ENCODE measurements around the gene DDX31.
A peak's percentile ranks its signal among the peaks of the same experiment; 100 is the strongest.
"Not testable (repeated sequence)": the region's sequence is repeated elsewhere in the genome, so short reads cannot be mapped to it uniquely, and the experiment has no call there.

Gene DDX31

DNA sequence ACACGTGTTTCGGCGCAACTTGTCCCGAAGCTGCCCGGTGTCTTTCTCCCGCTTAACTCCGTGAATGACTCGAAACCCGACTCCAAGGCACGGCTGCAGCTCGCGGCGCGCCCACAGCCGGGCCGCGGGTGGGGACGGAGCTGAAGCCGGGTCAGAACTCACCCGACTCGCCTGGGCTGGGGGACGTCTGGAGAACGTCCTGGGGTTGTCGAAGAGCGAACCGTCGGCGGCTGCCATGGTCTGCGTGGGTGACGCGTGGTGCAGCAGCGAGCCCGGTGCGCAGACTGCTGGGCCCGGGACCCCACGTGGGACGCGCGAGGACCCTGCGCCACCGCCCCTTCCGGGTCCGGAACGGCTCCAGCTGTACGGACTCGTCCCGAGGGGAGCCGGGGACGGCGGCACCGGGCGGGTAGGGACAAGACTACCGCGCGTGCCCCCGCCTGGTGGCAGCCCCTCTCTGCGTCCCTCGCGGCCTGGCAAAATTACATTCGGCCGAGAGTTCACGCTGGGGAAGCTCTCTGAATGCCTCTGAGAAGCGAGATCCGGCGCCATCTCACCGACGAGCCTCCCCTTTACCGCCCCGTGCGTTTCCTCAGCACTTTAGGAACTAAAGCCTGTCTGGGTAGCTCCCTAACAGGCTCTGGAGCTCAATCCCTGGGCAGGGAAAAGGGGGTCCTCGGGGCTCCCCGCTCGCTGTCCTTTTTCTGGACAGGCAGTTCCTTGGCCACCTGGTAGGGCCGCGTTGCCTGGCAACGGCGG, at the start of gene DDX31:
Gene DDX31 (minus strand): TSS at position 286 of the 759 bp plus-strand sequence. CDS start 49 bp downstream, at position 237.
- DNase-seq = peak; percentile 94

DNA sequence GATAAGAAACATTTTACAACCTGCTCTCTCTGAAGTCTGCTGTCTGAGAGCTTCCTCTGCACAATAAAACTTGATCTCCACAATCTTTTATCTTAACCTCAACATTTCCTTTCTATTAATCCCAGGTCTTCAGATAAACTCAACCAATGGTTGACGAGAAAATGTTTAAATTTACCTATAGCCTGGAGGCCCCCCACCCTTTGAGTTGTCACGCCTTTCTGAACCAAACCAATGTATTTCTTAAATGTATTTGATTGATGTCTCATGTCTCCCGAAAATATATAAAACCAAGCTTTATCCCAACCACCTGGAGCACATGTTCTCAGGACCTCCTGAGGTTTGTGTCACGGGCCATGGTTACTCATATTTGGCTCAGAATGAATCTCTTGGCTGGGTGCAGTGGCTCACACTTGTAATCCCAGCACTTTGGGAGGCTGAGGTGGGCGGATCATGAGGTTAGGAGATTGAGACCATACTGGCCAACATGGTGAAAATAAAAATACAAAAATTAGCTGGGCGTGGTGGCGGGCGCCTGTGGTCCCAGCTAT, 48.7 kb upstream of the DDX31 start:
- DNase-seq = not testable (repeated sequence)

DNA sequence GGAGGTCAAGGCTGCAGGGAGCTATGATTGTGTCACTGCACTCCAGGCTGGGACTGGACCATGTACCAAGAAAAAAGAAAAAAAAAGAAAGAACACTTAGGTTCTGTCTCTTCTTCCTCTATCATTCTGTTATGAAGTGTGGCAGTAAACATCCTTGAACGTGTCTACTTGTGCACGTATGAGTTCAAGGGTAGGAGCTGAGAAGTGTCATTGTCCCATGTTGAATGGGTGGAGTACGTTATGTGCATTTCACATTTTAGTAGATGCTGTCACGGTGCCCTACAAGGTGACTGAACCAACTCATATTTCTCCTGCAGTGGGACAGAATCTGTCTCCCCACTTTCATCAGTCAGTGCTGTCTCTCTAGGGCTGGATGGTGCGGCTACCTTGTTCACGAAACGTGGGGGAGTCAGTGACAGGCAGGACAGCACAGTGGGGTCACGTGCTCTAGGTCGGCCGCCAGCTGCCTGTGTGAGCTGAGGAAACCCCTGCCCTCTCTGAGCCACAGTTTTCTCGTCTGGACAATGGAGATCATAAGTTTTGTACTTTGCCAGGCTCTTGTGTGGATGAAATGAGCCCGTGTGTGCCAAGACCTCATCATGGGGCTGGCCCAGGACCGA, 47.7 kb upstream of the DDX31 start:
- no peak for DNase-seq

DNA sequence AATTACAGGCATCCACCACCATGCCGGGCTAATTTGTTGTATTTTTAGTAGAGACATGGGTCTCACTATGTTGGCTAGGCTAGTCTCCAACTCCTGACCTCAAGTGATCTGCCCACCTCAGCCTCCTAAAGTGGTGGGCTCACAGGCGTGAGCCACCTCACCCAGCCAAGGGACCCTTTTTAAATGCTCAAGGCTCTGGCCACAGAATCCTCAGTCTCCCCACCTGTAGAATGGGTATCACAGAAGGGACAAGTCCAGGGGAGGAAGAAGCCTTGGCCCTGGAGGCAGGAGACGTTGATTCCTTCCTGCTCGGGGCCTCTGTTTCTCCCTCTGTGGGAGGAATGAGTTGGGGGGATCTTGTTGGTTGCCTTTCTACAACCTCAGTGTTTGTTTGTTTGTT, 46.2 kb upstream of the DDX31 start:
- no peak for DNase-seq

DNA sequence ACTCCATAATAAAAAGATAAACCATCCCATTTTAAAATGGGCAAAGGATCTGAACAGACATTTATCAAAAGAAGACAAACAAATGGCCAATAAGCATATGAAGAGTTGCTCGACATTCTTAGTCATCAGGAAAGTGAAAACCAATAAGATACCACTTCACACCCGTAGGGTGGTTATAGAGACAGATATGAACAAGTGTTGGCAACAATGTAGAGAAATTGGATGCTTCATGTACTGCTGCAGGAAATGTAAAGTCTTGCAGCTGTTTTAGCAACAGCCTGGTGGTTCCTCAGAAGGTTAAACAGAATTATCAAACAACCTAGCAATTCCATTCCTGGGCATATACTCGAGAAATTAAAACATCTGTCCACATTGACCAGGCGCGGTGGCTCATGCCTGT, 43.0 kb upstream of the DDX31 start:
- DNase-seq = no peak

DNA sequence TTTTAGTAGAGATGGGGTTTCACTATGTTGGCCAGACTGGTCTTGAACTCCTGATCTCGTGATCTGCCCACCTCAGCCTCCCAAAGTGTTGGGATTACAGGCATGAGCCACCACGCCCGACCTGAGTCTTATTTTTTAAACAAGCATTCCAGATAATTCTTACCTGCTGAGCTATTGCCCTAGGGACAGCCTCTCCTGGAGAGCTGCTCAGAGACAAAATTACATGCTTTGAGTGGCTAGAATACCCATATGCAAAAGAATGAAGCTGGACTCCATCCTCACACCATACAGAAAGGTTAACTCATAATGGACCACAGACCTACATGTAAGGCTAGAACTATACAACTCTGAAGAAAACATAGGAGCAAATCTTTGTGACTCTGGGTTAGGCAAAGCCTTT, 42.1 kb upstream of the DDX31 start:
- no peak for DNase-seq

DNA sequence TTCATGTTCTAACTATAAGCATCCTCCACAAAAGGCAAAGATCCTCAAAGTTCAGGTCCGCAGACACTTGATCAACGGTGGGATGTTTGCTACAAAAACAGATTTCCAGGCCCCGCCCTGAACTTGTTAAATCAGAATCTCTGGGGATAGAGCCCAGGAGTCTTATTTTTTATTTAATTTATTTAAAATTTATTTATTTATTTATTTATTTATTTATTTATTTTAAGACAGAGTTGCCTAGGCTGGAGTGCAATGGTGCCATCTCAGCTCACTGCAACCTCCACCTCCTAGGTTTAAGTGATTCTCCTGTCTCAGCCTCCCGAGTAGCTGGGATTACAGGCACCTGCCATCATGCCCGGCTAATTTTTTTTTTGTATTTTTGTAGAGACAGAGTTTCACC, 41.4 kb upstream of the DDX31 start:
- not testable (repeated sequence) for DNase-seq

DNA sequence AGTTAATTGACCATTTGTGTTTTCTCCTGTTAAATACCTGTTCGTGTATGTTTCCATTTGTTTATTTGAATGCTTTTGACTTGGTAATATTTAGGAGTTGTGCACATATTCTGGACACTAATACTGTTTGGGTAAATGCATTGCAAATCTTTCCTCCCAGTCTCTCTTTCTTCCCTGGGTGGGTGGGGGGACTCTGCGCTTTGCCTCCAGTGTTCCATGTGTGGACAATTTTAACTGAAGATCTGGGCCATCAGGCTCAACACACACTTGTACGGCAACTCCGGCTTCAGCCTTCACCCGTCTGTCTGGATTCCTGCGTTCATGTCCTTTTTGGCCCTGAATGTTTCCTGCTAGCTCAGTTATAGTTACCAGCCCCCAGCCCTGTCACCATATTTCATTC, 40.5 kb upstream of the DDX31 start:
- no peak for DNase-seq

DNA sequence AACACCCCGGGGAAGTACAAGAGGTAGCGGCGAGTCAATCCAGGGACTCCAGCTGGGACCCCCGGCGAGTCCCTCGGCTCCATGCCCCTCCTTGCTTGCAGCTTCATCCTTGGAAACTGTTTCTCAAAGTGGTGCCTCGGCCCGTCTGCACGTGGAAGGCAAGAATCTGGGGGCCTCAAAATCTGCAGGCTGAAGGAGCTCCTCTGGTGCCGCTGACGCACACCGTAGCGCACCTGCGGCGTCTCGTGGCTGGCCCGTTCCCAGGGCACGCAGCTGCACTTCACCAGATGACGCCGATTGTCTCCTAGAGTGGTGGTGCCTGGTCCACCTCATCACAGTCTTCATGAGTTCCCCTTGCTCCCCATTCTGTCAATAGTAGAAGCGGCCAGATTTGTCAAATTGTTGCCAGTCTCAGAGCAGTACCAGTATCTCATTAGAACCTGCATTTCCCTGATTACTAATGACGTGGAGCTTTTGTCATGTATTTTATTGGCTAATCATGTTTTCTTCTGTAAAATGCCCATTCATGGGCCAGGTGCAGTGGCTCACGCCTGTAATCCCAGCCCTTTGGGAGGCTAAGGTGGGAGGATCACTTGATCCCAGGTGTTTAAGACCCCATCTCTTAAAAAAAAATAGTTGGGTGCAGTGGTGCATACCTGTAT, 39.1 kb upstream of the DDX31 start:
- peak; percentile 64 for DNase-seq

DNA sequence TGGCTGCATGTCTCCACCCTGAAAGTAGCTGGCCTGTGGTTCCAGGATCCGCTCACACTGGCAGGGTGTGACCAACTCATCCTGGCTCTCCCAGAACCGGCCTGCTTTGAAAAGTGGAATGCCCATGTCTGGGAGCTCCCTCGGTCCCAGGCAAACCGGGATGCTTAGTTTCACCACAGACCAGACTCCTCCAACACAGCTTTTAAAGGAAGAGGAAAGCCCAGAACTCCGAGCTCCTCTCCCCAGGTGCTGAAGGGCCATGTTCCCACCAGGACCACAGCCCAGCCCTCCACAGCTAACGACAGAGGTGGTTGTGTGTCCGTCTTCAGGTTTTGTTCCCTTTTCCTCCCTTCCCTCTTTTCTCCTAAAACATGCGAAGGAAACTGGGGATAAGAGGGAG, 38.5 kb upstream of the DDX31 start:
- DNase-seq = no peak

DNA sequence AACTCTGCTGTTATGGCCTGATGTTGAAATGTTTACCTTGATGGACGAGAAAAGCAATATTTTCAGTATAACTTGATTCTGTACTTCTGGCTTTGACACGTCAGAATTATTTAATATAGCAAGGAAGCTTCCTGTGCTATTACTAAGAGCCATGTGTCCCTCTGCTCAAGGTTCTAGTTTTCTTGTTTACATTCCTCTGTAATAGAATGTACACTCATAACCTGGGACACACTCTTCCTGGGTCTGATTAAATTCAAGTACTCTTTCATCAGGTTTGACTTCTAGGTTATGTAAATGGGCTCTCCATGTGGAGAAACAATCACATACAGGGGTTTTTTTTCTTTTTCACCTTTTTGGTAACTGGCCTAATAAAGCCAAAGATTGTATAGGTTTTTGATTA, 33.6 kb upstream of the DDX31 start:
- no peak for DNase-seq

DNA sequence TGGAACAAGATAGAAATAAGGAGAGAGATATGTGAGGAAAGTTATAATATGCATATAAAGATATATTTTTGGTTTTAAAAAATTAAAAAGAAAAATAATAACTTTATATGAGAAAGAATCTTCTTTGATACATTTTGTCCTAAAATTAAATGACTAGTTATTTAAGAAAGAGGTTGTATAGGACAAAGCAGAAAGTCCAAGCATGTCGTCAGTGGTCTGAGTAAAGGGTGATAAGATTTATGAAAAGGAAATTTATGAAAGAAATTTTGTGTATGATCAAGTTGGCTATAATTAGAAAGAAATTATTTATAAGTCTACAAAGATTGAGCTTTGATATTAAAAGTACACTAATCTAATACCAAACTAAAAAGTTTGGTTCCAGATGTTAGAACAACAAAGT, 32.5 kb upstream of the DDX31 start:
- no peak for DNase-seq

DNA sequence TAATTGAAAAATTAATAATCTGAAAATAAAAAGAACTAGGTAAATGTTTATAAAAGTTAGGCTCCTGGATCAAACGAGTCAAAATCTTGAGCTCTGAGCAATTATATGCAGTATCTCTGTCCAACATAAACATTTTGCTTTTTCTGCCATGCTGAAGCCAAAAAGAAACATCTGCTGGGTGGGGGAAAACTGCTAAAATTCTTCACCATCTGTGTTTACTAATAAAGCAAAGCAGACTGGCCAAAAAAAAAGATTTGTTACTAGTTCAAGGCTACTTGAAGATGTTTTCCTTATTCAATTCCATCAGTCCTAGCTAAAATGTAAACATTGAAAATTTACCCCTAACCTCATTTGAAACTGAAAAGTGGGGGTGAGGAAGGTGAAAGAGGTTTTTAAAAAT, 30.2 kb upstream of the DDX31 start:
- no peak for DNase-seq

DNA sequence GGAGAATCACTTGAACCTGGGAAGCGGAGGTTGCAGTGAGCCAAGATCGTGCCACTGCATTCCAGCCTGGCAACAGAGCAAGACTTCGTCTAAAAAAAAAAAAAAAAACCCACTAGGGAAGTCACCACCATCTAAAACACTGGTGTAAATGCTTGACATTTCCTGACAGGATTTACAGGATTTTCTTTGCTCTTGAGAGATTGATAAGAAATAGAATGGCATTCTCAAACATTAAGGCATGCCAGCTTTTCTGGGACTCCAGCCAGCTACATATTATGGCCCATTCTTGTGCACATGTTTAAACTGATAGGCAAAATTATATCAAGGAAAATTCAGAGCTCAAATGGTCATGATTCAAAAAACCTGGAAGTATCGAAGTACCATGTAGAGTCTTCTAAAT, 29.2 kb upstream of the DDX31 start:
- DNase-seq = no peak

DNA sequence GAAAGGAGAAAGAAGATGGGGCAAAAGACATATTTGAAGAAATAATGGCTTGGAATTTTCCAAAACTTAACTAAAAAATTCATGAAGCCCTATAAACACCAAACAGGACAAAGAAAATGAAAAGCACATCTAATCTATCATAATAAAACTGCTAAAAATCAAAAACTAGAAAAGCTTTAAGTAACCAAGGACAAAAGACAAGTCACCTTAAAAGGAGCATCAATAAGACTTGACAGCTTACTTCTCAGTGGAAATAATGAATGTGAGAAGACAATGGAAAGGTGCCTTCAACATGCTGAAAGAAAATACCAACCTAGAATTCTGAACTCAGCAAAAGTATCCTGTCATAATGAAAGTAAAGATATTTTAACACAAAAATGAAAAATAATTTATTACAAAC, 27.4 kb upstream of the DDX31 start:
- no peak for DNase-seq

DNA sequence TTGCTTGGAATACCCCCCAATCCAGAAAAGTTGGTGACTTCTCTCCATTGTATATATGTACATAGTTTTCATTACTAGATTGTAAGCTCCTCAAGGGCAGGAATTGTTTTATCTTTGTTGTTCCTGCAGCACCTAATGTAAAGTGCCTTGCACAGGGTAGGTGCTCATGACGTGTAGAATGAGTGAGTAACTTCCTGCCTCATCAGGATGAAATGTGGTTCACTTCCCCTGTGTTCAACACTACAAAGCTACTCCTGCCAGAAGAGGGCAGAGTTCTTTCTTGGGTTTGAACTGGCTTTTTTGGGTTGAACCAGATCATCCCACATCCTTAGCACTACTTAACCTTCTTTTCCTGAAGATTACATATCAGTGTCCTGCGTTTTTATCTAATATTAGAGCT, 24.4 kb upstream of the DDX31 start:
- peak; percentile 32 for DNase-seq

DNA sequence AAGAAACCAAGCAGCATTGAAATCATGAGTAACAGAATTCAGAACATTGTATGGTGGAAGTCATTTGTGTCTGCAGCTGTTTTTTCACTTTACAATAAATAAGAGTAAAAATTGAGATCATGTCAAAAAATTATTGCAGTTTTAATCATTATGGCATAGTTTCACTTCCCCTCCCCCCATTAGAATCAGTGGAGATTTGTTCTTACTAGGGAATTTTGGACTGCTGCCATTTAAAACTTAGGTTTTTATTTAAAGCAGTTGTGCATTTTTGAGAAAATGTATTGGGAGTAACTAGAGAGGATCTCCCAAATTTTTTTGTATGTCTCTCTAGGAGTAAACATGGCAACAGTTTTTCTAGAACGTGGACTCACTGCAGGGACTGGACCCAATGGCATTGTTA, 20.9 kb upstream of the DDX31 start:
- DNase-seq = no peak

DNA sequence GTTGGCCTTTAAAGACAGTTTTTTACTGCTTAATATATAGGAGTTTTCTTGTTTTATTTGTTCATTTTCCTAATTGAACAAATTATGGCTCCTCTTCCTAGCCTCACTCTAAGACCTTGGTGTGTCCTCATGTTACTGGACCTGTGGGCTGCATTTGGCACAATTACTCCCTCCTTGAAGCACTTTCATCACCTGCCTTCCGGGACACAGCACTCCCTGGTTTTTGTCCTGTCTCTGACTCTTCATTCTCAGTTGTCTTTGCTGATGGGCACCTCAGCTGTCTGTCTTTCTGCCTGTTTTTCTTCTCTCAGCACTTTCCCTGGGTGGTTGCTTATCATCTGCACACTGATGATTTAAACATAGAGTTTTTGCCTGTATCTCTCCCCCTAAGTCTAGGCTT, 14.1 kb upstream of the DDX31 start:
- DNase-seq = no peak

DNA sequence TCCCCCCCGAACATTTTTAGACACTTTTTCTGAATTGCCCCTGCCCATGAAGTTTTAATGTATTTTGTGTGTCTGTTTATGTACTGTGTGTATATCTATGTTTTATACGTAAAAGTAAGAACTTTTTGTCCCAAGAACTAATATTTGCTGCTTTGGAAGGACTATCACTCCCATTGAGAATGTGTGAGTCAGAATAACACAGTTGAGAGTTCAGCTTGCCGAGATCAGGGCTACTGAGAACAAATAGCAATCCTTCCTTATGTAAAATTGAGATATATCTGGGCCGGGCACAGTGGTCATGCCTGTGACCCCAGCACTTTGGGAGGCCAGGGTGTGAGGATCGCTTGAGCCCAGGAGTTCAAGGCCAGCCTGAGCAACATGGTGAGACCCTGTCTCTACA, 11.8 kb upstream of the DDX31 start:
- no peak for DNase-seq

DNA sequence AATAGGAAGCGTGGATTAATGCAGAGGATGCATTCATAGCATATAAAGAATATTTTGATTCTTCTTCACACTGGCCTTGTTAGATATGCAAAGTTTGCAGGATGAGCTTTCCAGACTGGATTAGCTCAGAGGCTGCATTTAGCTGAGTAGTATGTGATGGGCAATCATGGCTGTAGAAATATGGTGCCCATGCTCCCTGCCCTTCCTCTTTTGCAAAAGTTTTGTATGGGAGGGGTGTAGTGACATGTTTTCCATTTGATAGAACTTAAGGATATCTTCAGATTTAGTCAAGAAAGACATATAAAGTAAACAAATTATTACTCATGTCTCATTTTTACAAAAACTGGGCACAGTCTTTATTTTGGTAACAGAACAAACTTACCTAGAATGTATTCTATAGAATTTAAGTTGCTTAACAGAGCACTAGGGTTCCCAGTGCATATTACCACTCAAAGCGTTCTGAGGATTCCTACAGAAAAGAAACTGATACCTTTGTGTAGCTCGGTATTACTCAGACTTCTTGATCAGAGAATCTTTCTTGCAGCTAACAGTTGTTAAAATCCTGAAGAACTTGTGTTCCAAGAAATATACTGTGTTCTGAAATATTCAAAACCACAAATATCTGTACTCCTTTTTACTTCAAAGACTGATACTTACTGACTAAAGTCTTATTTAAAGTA, 10.3 kb upstream of the DDX31 start:
- no peak for DNase-seq

DNA sequence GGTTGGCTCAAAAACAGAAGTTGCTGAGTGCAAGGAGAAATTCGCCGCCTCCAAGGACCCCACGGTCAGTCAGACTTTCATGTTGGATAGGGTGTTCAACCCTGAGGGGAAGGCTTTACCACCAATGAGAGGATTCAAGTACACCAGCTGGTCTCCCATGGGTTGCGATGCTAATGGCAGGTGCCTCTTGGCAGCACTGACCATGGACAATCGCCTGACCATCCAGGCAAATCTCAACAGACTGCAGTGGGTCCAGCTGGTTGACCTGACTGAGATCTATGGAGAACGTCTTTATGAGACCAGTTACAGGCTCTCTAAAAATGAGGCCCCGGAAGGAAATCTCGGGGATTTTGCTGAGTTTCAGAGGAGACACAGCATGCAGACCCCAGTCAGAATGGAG, 8.2 kb upstream of the DDX31 start:
- DNase-seq = no peak

DNA sequence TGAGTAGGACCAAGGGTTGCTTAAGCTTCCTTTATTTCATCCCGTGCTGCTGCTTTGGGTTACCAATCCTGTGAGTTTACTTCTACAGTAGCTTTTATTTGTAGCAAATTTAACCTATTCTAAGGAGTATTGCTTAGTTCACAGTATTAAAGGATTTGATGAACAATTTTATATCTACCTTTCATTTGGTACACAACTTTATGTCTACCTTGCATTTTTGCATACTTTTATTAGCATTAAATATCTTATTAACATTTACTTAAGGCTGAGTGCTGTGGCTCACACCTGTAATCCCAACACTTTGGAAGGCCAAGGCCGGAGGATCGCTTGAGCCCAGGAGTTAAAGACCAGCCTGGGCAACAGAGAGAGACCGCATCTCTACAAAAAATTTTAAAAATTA, 4.7 kb upstream of the DDX31 start:
- no peak for DNase-seq

DNA sequence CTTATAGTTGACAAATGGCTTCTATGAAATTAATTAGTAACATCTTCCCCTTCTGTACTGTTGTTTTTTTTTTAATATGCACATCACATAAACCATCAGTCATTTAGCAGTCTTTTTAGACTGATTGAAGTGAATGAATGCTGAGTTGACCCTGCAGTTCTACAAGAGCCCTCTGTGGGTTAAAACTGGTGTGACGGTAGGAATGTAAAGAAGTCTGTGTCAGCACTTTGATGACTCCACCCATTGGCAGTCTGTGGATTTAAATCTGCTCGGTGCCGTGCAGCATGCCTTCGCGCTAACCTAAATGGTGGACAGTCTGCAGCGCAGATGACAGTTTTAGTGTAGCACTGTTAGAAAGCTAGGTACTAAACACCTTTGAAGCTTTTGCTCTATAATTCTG, 3.6 kb upstream of the DDX31 start:
- DNase-seq = peak; percentile 30

DNA sequence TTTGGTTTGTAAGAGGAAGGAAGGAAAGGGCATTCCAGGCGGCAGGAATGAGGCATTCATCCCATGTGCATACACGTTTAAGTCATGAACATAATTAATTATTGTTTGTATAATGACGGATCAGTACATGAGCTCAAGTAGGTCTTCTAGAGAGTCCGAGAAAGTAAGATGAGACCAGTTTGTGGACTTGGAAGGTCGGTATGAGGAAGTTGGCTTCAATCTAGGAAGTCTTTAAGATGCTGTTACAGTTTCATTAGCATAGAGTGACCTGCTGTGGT, 2.6 kb upstream of the DDX31 start:
- DNase-seq = no peak

Measured in RPMI8226 (cell line).